HG03103 (cell line): ENCODE results near the gene ZNF709.
"Not testable (repeated sequence)": the region's sequence is repeated elsewhere in the genome, so short reads cannot be mapped to it uniquely, and the experiment has no call there.

Experiments
- ATAC-seq: cut with Tn5 transposase; IDR thresholded peaks from one replicate; pipeline ENCODE4 v1.9.1; 2021; ENCODE audit warnings: low read depth; ENCODE audit not compliant: unreplicated experiment

The ZNF709 gene

GRCh38 chr19:12464139-12464538, 20.5 kb downstream of the ZNF709 start:
- ATAC-seq, result not testable (repeated sequence)

DNA sequence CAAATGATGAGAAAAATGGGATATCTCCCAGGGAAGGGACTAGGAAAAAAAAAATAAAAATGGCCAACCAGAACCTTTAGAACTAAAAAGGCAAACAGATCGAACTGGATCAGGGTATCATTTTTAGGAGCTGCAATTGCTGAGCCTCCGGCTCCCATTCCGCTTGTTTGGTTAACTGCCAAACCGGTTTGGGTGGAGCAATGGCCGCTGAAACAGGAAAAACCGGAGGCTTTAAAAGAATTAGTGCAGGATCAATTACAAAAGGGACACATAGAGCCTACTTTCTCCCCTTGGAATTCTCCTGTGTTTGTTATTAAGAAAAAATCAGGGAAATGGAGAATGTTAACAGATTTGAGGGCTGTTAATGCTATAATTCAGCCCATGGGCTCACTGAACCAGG, 31.1 kb downstream of the ZNF709 start:
- ATAC-seq, result no peak

- ATAC-seq, result no peak
Measured at GRCh38 chr19:12450844-12451243, 33.8 kb downstream of the ZNF709 start.

DNA sequence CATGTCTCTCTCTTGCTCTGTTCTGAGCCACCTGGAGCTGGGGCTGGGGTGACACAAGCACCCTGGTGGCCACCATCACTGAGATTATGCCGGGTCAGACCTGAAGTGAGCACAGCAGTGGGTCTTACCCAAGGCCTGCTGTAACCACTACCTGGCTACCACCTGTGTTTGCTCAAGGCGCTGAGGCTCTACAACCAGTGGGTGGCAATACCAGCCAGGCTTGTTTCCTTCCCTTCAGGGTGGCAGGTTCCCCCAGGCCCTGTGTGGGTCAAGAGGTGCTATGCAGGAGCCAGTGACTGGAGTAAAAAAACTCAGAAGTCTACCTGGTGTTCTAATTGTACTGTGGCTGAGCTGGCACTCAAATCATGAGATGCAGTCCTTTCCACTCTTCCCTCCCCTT, 35.8 kb downstream of the ZNF709 start:
- ATAC-seq, result no peak

DNA sequence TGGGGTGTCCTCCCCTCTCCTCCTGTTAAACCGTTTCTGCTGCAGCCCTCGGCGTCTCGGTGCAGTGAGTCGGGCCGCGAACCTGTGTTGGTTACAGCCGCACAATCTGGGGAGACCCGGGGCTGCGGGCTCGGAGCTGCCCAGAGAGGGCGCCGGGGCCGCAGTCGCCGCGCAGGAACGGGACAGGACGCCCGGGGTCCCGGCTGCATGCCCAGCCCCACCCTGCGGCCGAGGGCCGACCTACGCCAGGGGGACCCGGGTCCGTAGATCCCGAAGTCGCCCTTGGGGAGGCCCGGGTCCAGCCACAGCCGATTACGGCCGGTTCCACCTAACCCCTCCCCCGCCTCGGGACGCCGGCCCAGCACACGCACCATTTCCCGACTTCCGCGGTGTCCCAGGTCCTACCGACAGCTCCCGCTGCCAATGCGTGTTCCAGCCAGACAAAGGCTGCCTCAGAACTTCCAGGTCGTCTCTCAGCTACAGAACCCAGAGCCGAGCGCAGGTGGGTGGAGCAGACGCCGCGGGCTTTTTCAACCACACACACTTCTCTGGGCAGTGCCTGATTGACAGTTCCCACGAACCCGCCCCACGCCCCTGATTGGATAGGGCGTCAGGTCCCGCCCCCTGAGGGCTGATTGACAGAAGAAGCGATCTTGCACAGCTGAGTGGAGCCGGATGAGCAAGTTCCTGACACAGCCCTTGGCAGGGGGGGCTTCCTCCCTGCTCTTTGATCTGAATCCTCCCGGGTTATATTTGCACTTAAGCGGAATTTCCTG, 43.9 kb downstream of the ZNF709 start, which contains the start of gene ZNF443:
ZNF443 (minus strand) TSS at position 481 of the 776 bp plus-strand sequence; CDS start at position 374, 107 bp downstream.
- ATAC-seq, result peak; percentile 90

DNA sequence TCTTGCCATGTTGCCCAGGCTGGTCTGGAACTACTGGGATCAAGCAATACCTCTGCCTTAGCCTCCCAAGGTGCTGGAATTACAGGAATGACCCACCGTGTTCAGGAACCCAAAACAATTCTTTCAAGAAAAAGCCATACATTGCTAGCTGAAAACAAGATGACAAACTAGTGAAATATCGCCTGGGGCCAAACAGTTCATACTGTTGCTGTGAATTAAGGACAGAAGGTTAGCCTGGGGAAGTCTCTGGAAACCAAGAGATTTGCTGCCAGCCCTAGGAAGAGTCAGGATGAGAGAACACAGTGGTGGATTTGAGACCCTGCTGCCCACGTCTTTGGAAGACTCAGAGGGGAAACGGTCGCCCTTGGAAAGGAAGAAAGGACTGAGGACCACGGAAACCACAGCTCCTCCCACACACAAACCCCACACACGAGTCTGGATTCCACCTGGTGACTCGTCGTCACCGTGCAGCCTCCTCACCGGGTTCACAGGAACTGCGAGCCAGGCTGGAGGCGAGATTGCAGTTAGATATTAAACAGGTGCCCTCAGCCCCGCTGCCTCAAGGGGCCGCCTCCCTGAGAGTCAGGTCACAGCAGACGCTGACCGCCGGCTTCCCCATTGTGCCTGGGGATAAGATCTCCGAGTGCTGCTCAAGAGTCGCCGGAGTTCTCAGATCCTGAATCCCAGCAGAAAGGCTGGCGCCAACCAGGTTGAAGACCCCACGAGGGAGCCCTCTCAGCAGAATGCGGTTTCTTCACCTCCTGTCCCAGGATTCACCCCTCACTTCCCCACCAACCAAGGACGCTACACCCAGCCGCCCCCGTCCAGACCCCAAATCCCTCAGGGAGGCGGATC, 44.7 kb downstream of the ZNF709 start:
- not testable (repeated sequence) for ATAC-seq

DNA sequence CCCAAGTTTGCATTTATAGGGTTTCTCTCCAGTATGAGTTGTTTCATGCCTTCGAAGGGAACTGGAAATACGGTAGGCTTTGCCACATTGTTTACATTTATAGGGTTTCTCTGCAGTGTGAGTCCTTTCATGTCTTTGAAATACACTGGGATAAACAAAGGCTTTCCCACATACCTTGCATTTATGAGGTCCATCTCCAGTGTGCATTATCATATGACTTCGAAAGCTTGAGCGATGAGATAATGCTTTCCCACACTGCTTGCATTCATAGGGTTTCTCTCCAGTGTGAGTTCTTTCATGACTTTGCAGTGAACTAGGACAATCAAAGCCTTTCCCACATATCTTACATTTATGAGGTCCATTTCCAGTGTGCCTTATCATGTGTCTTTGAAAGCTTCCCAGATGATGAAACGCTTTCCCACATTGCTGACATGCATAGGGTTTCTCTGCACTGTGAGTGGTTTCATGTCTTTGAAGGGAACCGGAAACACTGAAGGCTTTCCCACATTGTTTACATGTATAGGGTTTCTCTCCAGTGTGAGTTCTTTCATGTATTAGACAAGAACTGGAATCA, 53.8 kb downstream of the ZNF709 start:
- not testable (repeated sequence) for ATAC-seq

DNA sequence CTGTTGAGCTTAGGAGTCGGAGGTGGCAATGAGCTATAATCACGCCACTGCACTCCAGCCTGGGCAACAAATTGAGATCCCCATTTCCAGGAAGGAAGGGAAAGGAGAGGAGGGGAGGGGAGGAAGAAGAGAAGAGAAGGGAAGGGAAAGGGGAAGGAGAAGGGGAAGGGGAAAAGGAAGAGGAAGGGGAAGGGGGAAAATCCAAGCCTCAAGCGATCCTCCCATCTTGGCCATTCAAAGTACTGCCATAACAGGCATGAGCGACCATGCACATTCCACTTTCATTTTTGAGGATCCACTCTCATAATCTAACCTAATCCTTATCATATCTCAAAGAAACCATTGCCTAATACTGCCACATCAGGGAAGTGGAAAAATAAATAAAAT, 58.7 kb downstream of the ZNF709 start:
- ATAC-seq, result no peak

GRCh38 chr19:12425236-12425887, 59.3 kb downstream of the ZNF709 start:
- no peak for ATAC-seq

GRCh38 chr19:12417273-12417672, 67.3 kb downstream of the ZNF709 start:
- ATAC-seq, result not testable (repeated sequence)

- ATAC-seq, result no peak
Measured at GRCh38 chr19:12411893-12412292, 72.7 kb downstream of the ZNF709 start.
